CD4-positive, CD25-positive, alpha-beta regulatory T cell (primary cell): ENCODE data around the gene CHST11. TPM values are rescaled to one million over a fixed set of nuclear protein-coding genes. Genes with fewer than 3 reads are reported as not detected.

Experiments used
- polyA plus RNA-seq, 4 donors: library from polyadenylated mRNA; unstranded; fragments of 300-500 nt; fragmentation: Illumina TruSeq; gene quantifications; one replicate each; pipeline ENCODE4 v1.2.3, GENCODE V29; 2021
- total RNA-seq: library from RNA; stranded (reverse); gene quantifications from one replicate; pipeline ENCODE4 v1.2.3, GENCODE V29; 2022

CHST11 gene
- total and polyA plus RNA-seq, 5 donors from 2014 or later, result 70.2 to 192 (median 105) TPM

Other genes with a start within 250 kb of the CHST11 start
- 47.7 TPM for gene TXNRD1, start 241.2 kb upstream of the CHST11 start, total RNA-seq
- 10 to 100 TPM; 26.5 to 43.4 (median 31.4) TPM for gene TXNRD1, start 241.2 kb upstream of the CHST11 start, polyA plus RNA-seq
- 14.8 TPM for gene EID3, start 153.2 kb upstream of the CHST11 start, total RNA-seq
- gene EID3, start 153.2 kb upstream of the CHST11 start, polyA plus RNA-seq, result 10 to 100 TPM; 10.8 to 15.6 (median 13.0) TPM